ENCODE data around the gene PTN.

The PTN gene

DNA sequence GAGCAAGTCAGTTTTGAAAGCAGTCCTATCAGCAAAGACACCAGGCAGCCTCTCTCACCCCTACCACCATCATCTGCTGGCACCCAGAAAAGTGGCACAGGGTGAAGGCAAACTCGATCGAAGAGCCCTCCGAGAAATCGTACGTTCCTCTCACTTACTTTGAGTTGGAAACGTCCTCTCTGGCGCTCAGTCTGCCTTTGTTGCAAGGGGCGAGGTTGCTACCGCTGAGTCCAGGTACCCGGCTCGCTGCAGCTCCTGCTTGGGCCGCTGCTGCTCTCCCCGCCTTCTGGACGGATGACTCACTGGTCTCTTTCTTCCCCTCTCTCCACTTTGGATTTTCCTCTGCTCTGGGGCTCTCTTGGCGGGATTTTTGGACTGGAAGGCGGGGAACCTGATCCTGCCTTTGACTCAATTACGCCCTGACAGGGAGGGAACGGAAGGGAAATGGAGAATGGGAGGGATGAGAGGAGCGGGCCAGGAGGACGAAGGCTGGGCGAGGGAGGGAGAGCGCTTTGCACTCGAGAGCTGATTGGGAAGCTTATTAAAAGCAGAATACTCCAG lies at the start of gene PTN:
PTN (minus strand) TSS at position 453 of the 561 bp plus-strand sequence. CDS start 88,760 bp downstream, outside the sequence.
- Histone ChIP-seq H3K9ac (ENCODE audit: low read length) (no peak within 1 kb of the TSS), H3K4me3 (ENCODE audit: low read length) (no peak within 1 kb of the TSS), H3K9me3 (replicated peaks; ENCODE audit: insufficient read depth, low read length) (no peaks in the 10 kb centered on the region), H3F3A (ENCODE audit: insufficient read depth, low read length) (no peaks in the 10 kb centered on the region), H3K4me1 (ENCODE audit: low read length) (no peaks in the 10 kb centered on the region), H4K20me1 (ENCODE audit: insufficient read depth, low read length) (no peaks in the 10 kb centered on the region), H3K4me2 (ENCODE audit: low read depth, low read length) (no peak within 1 kb of the TSS), H2AFZ (ENCODE audit: low read length) (no peak within 1 kb of the TSS), H3K27ac (ENCODE audit: low read length) (no peak within 1 kb of the TSS), H3K9me2 (replicated peaks; ENCODE audit: insufficient read depth, low read length) (no peaks in the 10 kb centered on the region), H3K79me2 (ENCODE audit: low read length) (no peaks in the 10 kb centered on the region), H3K36me3 (replicated peaks; ENCODE audit: insufficient read depth, low read length) (no peaks in the 10 kb centered on the region), H3K27me3 (replicated peaks; ENCODE audit: insufficient read depth, low read length) (no peaks in the 10 kb centered on the region)
- no peak for DNase-seq
- TF ChIP-seq EZH2phosphoT487 (IDR thresholded peaks at IDR 0.05; ENCODE audit: low read length) (no peak), CTCF (IDR thresholded peaks at IDR 0.05; ENCODE audit: low read length) (no peak), EZH2 (optimal IDR thresholded peaks at IDR 0.05; ENCODE audit: low read depth, low read length) (no peak)

DNA sequence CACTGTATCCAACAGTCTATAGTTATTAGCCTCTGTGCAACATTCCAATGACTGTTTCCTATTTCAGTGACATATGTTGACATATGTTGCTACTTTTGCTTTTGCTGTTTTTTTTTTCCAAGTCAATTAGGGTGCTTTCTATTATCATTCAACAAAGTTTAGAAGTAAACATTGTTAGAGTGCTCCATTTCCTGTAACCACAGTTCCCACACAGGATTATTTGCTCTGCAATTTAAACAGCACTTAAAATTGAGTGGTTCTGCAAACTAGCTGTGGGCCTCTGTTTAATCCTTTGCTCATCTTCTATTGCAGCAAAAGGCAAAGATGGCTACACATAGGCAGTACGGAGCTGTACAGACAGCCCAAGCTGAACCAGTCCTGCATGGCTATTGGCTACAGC lies 46.5 kb upstream of the PTN start:
- Histone ChIP-seq H3K27ac (ENCODE audit: low read length) (no peak overlapping the region), H3K79me2 (ENCODE audit: low read length) (no peaks in the 10 kb centered on the region), H3K27me3 (replicated peaks; ENCODE audit: insufficient read depth, low read length) (no peaks in the 10 kb centered on the region), H3K36me3 (replicated peaks; ENCODE audit: insufficient read depth, low read length) (no peaks in the 10 kb centered on the region), H3K4me2 (ENCODE audit: low read depth, low read length) (no peak overlapping the region), H2AFZ (ENCODE audit: low read length) (no peak overlapping the region), H3F3A (ENCODE audit: insufficient read depth, low read length) (no peaks in the 10 kb centered on the region), H3K4me1 (ENCODE audit: low read length) (no peaks in the 10 kb centered on the region), H4K20me1 (ENCODE audit: insufficient read depth, low read length) (no peaks in the 10 kb centered on the region), H3K4me3 (ENCODE audit: low read length) (no peak overlapping the region), H3K9me2 (replicated peaks; ENCODE audit: insufficient read depth, low read length) (no peaks in the 10 kb centered on the region), H3K9ac (ENCODE audit: low read length) (no peak overlapping the region), H3K9me3 (replicated peaks; ENCODE audit: insufficient read depth, low read length) (no peaks in the 10 kb centered on the region)
- DNase-seq: no peak
- TF ChIP-seq EZH2 (optimal IDR thresholded peaks at IDR 0.05; ENCODE audit: low read depth, low read length): no peak
- no peak for TF ChIP-seq EZH2phosphoT487 (IDR thresholded peaks at IDR 0.05; ENCODE audit: low read length)
- no peak for TF ChIP-seq CTCF (IDR thresholded peaks at IDR 0.05; ENCODE audit: low read length)

DNA sequence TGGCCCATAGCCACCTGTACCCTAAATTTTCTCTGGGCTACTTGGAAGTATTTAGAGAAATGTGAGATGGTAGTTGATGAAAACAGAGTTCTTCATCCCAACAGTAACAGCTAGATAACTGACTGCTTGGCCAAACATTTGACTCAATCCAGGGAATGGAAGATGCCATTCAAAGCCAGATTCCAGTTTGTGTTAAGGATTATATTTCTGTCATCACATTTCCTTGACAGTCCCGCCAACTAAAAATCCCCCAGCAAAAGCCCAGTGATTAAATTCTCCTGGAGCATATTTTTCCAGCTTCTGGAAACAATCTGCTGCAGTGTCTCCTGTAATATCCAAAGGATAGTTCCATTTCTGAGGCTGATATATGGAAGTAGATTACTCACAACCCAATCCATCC lies 45.4 kb upstream of the PTN start:
- Histone ChIP-seq H3K9me3 (replicated peaks; ENCODE audit: insufficient read depth, low read length) (no peaks in the 10 kb centered on the region), H3F3A (ENCODE audit: insufficient read depth, low read length) (no peaks in the 10 kb centered on the region), H3K27me3 (replicated peaks; ENCODE audit: insufficient read depth, low read length) (no peaks in the 10 kb centered on the region), H3K79me2 (ENCODE audit: low read length) (no peaks in the 10 kb centered on the region), H3K4me1 (ENCODE audit: low read length) (no peaks in the 10 kb centered on the region), H3K9ac (ENCODE audit: low read length) (no peak overlapping the region), H2AFZ (ENCODE audit: low read length) (no peak overlapping the region), H3K9me2 (replicated peaks; ENCODE audit: insufficient read depth, low read length) (no peaks in the 10 kb centered on the region), H4K20me1 (ENCODE audit: insufficient read depth, low read length) (no peaks in the 10 kb centered on the region), H3K4me2 (ENCODE audit: low read depth, low read length) (no peak overlapping the region), H3K27ac (ENCODE audit: low read length) (no peak overlapping the region), H3K4me3 (ENCODE audit: low read length) (no peak overlapping the region), H3K36me3 (replicated peaks; ENCODE audit: insufficient read depth, low read length) (no peaks in the 10 kb centered on the region)
- DNase-seq: no peak
- TF ChIP-seq EZH2phosphoT487 (IDR thresholded peaks at IDR 0.05; ENCODE audit: low read length): no peak
- TF ChIP-seq CTCF (IDR thresholded peaks at IDR 0.05; ENCODE audit: low read length): no peak
- no peak for TF ChIP-seq EZH2 (optimal IDR thresholded peaks at IDR 0.05; ENCODE audit: low read depth, low read length)
